ENCODE data around the gene RNF141.

GRCh38 chr11:10503221-10503620 lies 37.8 kb downstream of the RNF141 start:
- no peak for TF ChIP-seq CTCF (IDR thresholded peaks at IDR 0.05)
- no peak for TF ChIP-seq ZFX (IDR thresholded peaks at IDR 0.05; ENCODE audit: borderline replicate concordance)
